ENCODE data around the gene LRRC30. TPM values are rescaled to one million over a fixed set of nuclear protein-coding genes. Genes with fewer than 3 reads are reported as not detected.
"Not testable (repeated sequence)": the region's sequence is repeated elsewhere in the genome, so short reads cannot be mapped to it uniquely, and the experiment has no call there.

The LRRC30 gene
- total RNA-seq, 1 donor from 2014 or later: not detected

- H3K9me3 Mint-ChIP-seq: no peaks in the 10 kb centered on the region
- no peak for TF ChIP-seq CTCF (IDR thresholded peaks at IDR 0.05; ENCODE audit: unreplicated experiment)
- H3K36me3 Mint-ChIP-seq: no peaks in the 10 kb centered on the region
- H3K4me3 Mint-ChIP-seq: no peak overlapping the region
- H3K27me3 Mint-ChIP-seq (ENCODE audit: low read depth): peaks cover 7% of the 10 kb centered on the region
- DNase-seq (ENCODE audit: low spot score in 2 of 2, unreplicated experiment in 2 of 2): no peak
- no peak overlapping the region for H3K27ac Mint-ChIP-seq
- peaks cover 8% of the 10 kb centered on the region for H3K4me1 Mint-ChIP-seq
Observed at GRCh38 chr18:7196421-7196820, 34.5 kb upstream of the LRRC30 start.

- Mint-ChIP-seq H3K36me3 (no peaks in the 10 kb centered on the region), H3K27me3 (ENCODE audit: low read depth) (peaks cover 5% of the 10 kb centered on the region), H3K4me1 (peaks cover 8% of the 10 kb centered on the region), H3K27ac (no peak overlapping the region), H3K9me3 (no peaks in the 10 kb centered on the region), H3K4me3 (no peak overlapping the region)
- DNase-seq (ENCODE audit: low spot score in 2 of 2, unreplicated experiment in 2 of 2): no peak
- no peak for TF ChIP-seq CTCF (IDR thresholded peaks at IDR 0.05; ENCODE audit: unreplicated experiment)
Observed at GRCh38 chr18:7197854-7198253, 33.0 kb upstream of the LRRC30 start.

- no peaks in the 10 kb centered on the region for H3K36me3 Mint-ChIP-seq
Observed at GRCh38 chr18:7198326-7198725, 32.6 kb upstream of the LRRC30 start.

GRCh38 chr18:7201096-7201495 lies 29.8 kb upstream of the LRRC30 start:
- DNase-seq (ENCODE audit: low spot score in 2 of 2, unreplicated experiment in 2 of 2): no peak
- Mint-ChIP-seq H3K4me3 (no peak overlapping the region), H3K27me3 (ENCODE audit: low read depth) (peaks cover 2% of the 10 kb centered on the region), H3K27ac (no peak overlapping the region), H3K4me1 (peaks cover 12% of the 10 kb centered on the region), H3K9me3 (no peaks in the 10 kb centered on the region), H3K36me3 (no peaks in the 10 kb centered on the region)
- TF ChIP-seq CTCF (IDR thresholded peaks at IDR 0.05; ENCODE audit: unreplicated experiment): no peak

More at GRCh38 chr18:7198326-7198725, 32.6 kb upstream of the LRRC30 start:
- Mint-ChIP-seq H3K4me1 (peaks cover 7% of the 10 kb centered on the region), H3K9me3 (no peaks in the 10 kb centered on the region), H3K4me3 (no peak overlapping the region), H3K27ac (no peak overlapping the region), H3K27me3 (ENCODE audit: low read depth) (peaks cover 5% of the 10 kb centered on the region)
- TF ChIP-seq CTCF (IDR thresholded peaks at IDR 0.05; ENCODE audit: unreplicated experiment): no peak
- DNase-seq (ENCODE audit: low spot score in 2 of 2, unreplicated experiment in 2 of 2): no peak

- peaks cover 15% of the 10 kb centered on the region for H3K4me1 Mint-ChIP-seq
- DNase-seq (ENCODE audit: low spot score in 2 of 2, unreplicated experiment in 2 of 2): no peak
- no peaks in the 10 kb centered on the region for H3K9me3 Mint-ChIP-seq
- H3K27me3 Mint-ChIP-seq (ENCODE audit: low read depth): no peaks in the 10 kb centered on the region
- no peak for TF ChIP-seq CTCF (IDR thresholded peaks at IDR 0.05; ENCODE audit: unreplicated experiment)
- no peak overlapping the region for H3K27ac Mint-ChIP-seq
- no peak overlapping the region for H3K4me3 Mint-ChIP-seq
- no peaks in the 10 kb centered on the region for H3K36me3 Mint-ChIP-seq
Observed at GRCh38 chr18:7202169-7202568, 28.7 kb upstream of the LRRC30 start.

- peaks cover 17% of the 10 kb centered on the region for H3K4me1 Mint-ChIP-seq
- not testable (repeated sequence) for DNase-seq (ENCODE audit: low spot score in 2 of 2, unreplicated experiment in 2 of 2); H3K27ac Mint-ChIP-seq; H3K36me3 Mint-ChIP-seq; H3K4me3 Mint-ChIP-seq; H3K27me3 Mint-ChIP-seq (ENCODE audit: low read depth); H3K9me3 Mint-ChIP-seq
Observed at GRCh38 chr18:7203601-7204000, 27.3 kb upstream of the LRRC30 start.
